GM21737 (cell line): ENCODE measurements around the gene MRPL52.
"Not testable (repeated sequence)": the region's sequence is repeated elsewhere in the genome, so short reads cannot be mapped to it uniquely, and the experiment has no call there.

Experiments
- ATAC-seq: cut with Tn5 transposase; IDR thresholded peaks from one replicate; pipeline ENCODE4 v1.9.1; 2021; ENCODE audit warnings: mild to moderate bottlenecking, moderate library complexity; ENCODE audit not compliant: unreplicated experiment

Gene MRPL52

GRCh38 chr14:22837750-22838538 lies 8.3 kb downstream of the MRPL52 start:
- no peak for ATAC-seq

DNA sequence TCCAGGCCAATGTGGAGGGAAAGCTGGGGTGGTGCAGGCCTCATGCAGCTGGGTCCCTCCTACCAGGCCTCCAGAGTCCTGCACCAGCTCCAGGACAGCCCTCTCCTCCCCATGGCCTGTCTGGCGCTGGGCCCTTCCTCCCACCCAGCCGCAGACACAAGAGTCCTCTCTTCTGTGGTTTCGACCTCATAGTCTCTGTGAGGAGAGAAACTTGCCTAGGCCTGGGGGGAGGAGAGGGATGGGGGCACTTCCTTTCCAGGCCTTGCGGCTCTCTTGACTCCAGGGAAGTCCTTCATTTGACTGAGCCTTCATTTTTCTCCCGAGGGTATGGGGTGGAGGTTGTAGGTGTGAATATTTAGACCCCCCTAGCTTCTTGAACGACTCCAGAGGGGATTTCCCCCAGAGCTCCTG lies 8.9 kb downstream of the MRPL52 start:
- no peak for ATAC-seq

DNA sequence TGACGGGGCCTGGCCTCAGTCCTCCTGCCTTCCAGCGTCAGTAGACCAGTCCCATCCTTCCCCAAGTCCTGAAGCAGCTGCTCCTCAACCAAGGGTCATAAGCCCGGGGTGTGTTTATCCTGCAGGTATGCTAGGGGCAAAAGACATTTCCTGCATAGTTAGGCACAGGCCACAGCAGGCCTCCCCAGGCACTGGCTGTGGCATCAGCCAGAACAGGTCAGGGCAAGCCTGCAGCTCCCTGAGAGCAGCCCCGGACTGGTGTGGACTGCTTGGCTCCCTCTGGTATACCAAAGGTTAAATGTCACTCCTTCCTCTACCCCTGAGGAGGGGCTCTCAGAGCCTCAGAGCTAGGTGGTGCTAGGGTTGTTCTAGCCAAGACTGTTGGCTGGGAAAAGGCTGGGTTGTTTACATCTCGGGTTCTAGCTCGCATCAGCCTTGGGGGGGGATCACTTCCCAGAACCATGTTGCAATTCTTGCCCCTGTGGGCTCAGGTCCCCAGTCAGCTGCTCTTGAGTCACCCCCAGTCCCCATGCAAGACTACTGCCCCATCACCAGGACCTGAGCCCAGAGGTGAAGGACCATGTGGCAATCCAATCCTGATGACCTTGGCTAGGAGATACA lies 9.6 kb downstream of the MRPL52 start:
- no peak for ATAC-seq

DNA sequence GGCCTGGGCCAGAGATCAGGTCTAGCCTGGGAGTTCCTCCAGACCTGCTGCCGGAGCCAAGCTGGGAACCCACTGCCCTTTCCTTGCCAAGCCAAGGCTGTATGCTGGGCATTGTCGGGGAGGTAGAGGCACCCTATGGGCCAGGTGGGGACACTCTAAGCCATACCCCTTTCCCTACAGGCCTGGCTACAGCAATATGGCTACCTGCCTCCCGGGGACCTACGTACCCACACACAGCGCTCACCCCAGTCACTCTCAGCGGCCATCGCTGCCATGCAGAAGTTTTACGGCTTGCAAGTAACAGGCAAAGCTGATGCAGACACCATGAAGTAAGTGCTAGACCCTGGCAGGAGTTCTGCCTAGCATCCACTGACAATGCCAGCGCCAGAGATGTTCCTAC lies 11.6 kb downstream of the MRPL52 start:
- ATAC-seq: no peak

DNA sequence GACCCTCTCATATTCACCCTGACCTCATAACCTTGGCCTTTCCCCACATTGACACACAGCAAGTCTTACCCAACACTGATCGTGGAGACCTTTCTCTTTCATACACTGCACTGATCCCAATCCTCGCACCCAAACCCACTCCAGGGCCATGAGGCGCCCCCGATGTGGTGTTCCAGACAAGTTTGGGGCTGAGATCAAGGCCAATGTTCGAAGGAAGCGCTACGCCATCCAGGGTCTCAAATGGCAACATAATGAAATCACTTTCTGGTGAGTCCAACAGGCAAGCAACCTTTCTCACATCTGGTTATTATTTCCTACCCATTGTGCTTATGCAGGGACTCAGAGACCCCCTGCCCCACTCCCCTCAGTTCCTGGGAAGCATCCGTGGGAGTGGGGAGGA lies 12.1 kb downstream of the MRPL52 start:
- ATAC-seq: no peak

GRCh38 chr14:22842211-22843122 lies 12.8 kb downstream of the MRPL52 start:
- no peak for ATAC-seq

DNA sequence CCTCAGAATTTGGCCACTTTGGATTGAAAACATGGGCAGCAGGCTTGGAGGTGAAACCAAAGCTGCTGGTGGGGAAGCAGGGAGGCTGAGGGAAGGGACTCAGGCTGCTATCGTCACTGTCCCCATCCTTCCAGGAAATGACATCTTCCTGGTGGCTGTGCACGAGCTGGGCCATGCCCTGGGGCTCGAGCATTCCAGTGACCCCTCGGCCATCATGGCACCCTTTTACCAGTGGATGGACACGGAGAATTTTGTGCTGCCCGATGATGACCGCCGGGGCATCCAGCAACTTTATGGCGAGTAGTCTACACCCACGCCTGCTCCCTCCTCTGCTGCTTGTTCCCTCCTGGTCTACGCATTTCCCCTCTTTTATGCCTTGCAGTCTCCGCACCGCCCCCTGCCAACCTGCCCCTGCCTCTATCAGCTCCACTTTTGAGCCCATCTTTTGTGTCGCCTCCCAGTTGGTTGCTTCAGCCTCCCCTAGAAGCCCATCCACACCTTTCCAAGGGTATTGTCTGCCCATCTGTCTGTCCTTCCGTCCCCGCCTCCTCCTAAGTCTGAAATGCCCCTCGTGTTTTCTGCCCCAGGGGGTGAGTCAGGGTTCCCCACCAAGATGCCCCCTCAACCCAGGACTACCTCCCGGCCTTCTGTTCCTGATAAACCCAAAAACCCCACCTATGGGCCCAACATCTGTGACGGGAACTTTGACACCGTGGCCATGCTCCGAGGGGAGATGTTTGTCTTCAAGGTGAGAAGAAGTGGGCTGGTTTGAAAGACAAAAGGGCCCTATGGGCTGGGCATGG lies 13.6 kb downstream of the MRPL52 start:
- no peak for ATAC-seq

DNA sequence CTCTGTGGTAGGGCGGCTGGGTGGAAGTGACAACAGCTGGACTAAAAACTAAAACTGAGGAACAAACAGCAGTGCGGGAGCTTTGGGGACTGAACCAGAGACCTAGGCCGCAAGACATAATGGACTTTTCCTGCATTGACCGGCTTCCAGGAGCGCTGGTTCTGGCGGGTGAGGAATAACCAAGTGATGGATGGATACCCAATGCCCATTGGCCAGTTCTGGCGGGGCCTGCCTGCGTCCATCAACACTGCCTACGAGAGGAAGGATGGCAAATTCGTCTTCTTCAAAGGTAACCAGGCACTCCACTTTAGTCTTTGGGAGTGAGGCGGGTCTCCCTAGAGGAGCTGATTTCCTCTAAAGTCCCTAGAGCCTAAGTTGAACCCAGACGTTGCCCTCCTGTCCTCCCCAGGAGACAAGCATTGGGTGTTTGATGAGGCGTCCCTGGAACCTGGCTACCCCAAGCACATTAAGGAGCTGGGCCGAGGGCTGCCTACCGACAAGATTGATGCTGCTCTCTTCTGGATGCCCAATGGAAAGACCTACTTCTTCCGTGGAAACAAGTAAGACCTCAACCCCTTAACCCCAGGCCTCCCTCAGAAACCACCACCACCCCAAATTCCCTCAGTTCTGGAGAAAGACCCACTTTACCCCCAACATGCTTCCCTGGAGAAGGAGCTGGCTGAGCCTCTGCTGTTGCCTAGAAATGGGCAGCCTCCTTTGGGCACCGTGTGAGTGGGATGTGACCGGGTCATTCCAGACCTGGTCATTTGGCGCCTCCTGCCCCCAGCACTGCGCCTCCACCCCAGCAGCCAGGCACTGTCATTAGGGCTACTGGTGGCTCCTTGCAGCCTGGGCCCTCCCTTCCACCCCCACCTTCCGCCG lies 14.8 kb downstream of the MRPL52 start:
- no peak for ATAC-seq

- no peak for ATAC-seq
Measured at GRCh38 chr14:22845103-22845394, 15.4 kb downstream of the MRPL52 start.

DNA sequence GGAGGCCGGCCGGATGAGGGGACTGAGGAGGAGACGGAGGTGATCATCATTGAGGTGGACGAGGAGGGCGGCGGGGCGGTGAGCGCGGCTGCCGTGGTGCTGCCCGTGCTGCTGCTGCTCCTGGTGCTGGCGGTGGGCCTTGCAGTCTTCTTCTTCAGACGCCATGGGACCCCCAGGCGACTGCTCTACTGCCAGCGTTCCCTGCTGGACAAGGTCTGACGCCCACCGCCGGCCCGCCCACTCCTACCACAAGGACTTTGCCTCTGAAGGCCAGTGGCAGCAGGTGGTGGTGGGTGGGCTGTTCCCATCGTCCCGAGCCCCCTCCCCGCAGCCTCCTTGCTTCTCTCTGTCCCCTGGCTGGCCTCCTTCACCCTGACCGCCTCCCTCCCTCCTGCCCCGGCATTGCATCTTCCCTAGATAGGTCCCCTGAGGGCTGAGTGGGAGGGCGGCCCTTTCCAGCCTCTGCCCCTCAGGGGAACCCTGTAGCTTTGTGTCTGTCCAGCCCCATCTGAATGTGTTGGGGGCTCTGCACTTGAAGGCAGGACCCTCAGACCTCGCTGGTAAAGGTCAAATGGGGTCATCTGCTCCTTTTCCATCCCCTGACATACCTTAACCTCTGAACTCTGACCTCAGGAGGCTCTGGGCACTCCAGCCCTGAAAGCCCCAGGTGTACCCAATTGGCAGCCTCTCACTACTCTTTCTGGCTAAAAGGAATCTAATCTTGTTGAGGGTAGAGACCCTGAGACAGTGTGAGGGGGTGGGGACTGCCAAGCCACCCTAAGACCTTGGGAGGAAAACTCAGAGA lies 16.3 kb downstream of the MRPL52 start:
- no peak for ATAC-seq

DNA sequence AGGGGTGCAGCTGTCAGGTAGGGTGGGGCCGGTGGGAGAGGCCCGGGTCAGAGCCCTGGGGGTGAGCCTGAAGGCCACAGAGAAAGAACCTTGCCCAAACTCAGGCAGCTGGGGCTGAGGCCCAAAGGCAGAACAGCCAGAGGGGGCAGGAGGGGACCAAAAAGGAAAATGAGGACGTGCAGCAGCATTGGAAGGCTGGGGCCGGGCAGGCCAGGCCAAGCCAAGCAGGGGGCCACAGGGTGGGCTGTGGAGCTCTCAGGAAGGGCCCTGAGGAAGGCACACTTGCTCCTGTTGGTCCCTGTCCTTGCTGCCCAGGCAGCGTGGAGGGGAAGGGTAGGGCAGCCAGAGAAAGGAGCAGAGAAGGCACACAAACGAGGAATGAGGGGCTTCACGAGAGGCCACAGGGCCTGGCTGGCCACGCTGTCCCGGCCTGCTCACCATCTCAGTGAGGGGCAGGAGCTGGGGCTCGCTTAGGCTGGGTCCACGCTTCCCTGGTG lies 17.2 kb downstream of the MRPL52 start:
- no peak for ATAC-seq

- no peak for ATAC-seq
Measured at GRCh38 chr14:22847661-22848341, 18.1 kb downstream of the MRPL52 start.

DNA sequence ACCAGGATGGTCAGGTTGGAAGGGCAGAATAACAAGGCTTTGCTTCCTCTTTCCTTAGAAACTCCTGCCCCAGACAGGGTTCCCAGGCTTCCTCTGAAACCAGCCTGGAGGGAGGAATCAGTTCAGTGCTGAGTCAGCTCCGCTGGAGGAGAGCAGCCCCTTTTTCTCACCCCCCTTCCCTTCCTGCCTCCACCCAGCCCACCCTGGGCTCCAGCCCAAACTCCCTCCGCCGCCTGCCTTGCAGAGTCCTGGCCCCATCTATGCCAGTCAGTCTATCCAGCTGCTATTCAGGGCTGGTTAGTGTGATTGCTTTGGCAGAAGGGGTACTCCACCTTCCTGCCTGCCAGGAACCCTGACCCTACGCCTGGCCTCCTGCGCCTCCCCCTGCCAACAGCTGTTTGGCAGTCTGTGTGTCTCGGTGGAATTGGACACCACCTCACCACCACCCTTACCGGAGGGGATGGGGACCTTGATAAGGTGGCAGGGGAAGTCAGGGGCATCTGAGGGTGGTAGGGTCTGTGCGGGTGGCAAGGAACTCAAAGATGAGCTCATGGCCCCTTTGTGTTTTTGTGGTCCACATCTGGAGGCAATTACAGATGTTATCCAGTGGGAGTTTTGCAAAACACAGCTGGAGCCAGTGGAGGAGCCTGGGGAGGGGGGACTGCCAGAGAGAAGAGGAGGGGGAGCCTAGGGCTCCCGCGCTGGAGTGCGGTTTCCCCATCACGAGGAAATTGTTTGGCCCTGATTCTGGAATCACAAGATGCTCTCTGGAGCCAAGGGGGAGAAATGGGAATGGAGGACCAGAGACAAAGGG lies 18.9 kb downstream of the MRPL52 start:
- no peak for ATAC-seq

GRCh38 chr14:22849212-22849819 lies 19.6 kb downstream of the MRPL52 start:
- ATAC-seq: no peak

- ATAC-seq: no peak
Measured at GRCh38 chr14:22850944-22851764, 21.5 kb downstream of the MRPL52 start.

GRCh38 chr14:22852178-22852577 lies 22.5 kb downstream of the MRPL52 start:
- ATAC-seq: not testable (repeated sequence)
